T-helper 2 cell treated with Interferon-gamma antibody and Interleukin-4, amounts not matched to agents 100 ng/mL and 5 ng/mL, for 36 hours (primary cell): ENCODE measurements around the gene C19orf47. TPM values are rescaled to one million over a fixed set of nuclear protein-coding genes. Genes with fewer than 3 reads are reported as not detected.

ENCODE experiments used
- total RNA-seq: library from RNA; stranded (reverse); gene quantifications from 2 replicates; pipeline ENCODE4 v1.2.3, GENCODE V29; 2022

The C19orf47 gene
- total RNA-seq, 1 donor from 2014 or later: 25.6 TPM

Other genes starting within 250 kb of the C19orf47 start
- 15.2 and 17.5 TPM in 2 replicates for gene MAP3K10, start 157.0 kb downstream of the C19orf47 start, total RNA-seq
- gene TTC9B, start 130.0 kb downstream of the C19orf47 start, total RNA-seq: not detected in 2 replicates
- gene CCNP, start 121.7 kb downstream of the C19orf47 start, total RNA-seq: 0.09 and 0.14 TPM in 2 replicates
- 138 and 142 TPM in 2 replicates for gene AKT2, start 63.1 kb downstream of the C19orf47 start, total RNA-seq
- 59.4 and 70.7 TPM in 2 replicates for gene PLD3, start 298 bp upstream of the C19orf47 start, total RNA-seq
- gene HIPK4, start 41.8 kb upstream of the C19orf47 start, total RNA-seq: not detected in 2 replicates
- gene PRX, start 65.0 kb upstream of the C19orf47 start, total RNA-seq: 0.77 and 0.80 TPM in 2 replicates
- gene SERTAD1, start 77.6 kb upstream of the C19orf47 start, total RNA-seq: 8.3 and 8.9 TPM in 2 replicates
- gene SERTAD3, start 95.9 kb upstream of the C19orf47 start, total RNA-seq: 8.1 and 11.2 TPM in 2 replicates
- 8.6 and 13.1 TPM in 2 replicates for gene BLVRB, start 117.3 kb upstream of the C19orf47 start, total RNA-seq
- 0.20 and 0.57 TPM in 2 replicates for gene SPTBN4, start 118.6 kb upstream of the C19orf47 start, total RNA-seq
- 141 and 150 TPM in 2 replicates for gene SHKBP1, start 228.5 kb upstream of the C19orf47 start, total RNA-seq